ENCODE results near the gene SLC6A11.

DNA sequence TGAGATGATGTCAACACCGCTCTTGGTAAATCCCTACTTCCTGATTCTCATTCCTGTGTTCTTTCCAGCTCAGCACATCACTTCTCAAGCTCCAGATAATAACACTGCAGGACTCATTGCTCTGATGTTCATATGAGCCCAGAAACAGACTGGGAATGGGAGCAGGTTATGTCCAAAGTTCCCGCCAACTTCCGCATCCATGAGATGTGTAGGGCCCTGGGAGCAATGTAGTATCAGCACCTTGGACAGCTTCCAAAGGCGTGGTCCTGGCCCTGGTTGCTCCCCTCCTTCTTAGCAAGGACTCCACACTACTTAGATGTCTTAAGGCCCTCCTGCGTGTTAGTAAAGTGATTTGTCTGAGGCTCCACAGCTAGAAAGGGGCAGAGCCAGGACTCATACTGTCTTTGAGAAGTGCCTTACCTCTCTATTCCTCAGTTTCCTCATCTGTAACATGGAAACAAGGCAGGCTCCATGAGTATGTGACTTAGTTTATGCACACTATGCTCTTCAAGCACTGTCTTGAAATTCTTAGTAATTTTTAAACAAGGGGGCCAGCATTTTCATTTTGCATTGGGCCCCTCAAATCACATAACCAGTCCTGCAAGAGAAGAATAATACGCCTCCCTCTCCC is 148.6 kb downstream of the SLC6A11 start:
- TF ChIP-seq, protein P1, sequence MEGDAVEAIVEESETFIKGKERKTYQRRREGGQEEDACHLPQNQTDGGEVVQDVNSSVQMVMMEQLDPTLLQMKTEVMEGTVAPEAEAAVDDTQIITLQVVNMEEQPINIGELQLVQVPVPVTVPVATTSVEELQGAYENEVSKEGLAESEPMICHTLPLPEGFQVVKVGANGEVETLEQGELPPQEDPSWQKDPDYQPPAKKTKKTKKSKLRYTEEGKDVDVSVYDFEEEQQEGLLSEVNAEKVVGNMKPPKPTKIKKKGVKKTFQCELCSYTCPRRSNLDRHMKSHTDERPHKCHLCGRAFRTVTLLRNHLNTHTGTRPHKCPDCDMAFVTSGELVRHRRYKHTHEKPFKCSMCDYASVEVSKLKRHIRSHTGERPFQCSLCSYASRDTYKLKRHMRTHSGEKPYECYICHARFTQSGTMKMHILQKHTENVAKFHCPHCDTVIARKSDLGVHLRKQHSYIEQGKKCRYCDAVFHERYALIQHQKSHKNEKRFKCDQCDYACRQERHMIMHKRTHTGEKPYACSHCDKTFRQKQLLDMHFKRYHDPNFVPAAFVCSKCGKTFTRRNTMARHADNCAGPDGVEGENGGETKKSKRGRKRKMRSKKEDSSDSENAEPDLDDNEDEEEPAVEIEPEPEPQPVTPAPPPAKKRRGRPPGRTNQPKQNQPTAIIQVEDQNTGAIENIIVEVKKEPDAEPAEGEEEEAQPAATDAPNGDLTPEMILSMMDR (conservative IDR thresholded peaks at IDR 0.05; ENCODE audit: low read depth, low read length) = no peak
- TF ChIP-seq EZH2 (IDR thresholded peaks at IDR 0.05; ENCODE audit: borderline replicate concordance, low read depth, low read length, poor library complexity, severe bottlenecking) = no peak
